Measurements from ENCODE around the gene KANK3.
A peak's percentile ranks its signal among the peaks of the same experiment; 100 is the strongest.

KANK3 gene

DNA sequence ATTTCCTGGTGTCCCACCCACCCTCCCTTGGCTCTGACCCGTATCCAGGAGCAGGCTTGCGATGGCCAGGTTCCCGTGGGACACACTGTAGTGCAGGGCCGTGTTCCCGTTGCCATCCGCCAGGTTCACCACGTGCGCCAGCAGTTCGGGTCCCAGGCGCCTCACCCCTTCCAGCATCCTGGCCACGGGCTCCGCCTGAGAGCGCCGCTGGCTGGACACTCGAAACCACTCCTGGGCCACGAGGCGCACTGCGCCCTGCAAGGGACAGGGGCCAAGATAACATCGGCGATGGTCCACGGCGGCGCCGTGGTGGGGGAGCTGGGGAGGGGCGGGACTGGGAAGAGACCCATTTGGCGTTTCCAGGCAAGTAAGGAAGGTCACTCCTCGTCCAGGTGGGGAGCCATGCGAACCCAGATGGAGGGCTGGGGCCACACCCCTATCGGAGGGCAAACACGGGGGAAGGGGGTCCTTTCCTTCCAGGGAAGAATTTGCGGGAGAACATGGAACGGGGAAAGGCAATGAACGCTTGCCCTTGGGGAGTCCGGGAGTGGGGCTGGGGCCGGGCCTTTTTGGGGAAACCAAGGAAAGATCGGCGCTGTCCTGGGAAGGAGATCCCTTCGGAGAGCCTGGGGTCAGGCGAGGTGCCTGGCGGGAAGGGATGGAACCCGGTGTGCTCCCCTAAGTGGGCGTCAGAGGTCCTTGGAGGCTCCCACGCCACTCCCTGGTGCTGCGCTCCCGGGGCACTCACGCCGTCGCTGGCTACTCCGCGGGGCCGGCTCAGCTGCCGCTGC lies 9.9 kb downstream of the KANK3 start:
- TF ChIP-seq POLR2AphosphoS5 (IDR thresholded peaks at IDR 0.05; ENCODE audit: low read depth, low read length) (no peak), POLR2A (IDR thresholded peaks at IDR 0.05; ENCODE audit: low read depth, low read length) (no peak), TAF1 (IDR thresholded peaks at IDR 0.05; ENCODE audit: borderline replicate concordance, low read depth, low read length) (no peak)
- DNase-seq (ENCODE audit: insufficient read length): no peak
- no peak for FAIRE-seq

DNA sequence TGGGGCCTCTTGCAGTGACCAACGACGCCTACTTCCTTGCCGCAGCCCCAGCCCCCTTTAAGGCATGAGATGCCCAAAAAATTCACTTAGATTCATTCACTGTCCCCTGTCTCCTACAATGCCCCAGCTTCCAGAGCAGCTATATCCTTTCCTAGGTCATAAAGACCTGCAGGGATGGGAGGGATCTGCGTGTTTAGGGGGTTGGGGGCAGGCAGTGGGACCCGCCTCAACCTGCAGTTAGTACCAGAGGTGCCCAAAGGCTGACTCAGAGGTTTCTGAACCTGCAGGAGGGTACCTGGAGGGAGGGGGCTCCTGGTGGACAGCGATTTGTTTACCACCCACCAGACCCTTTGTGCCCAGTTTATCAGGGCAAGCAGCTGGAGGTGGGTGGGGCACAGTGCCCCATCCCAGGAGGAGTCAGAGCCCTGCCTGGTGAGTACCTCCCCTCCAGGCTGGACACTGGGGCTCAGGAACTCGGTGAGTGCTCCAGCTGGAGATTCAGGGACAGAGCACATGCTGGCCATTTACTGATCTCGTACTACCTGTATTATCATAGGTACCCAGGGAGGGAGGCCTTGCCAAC lies 11.7 kb downstream of the KANK3 start:
- TF ChIP-seq POLR2A (IDR thresholded peaks at IDR 0.05; ENCODE audit: low read depth, low read length): no peak
- no peak for TF ChIP-seq POLR2AphosphoS5 (IDR thresholded peaks at IDR 0.05; ENCODE audit: low read depth, low read length)
- no peak for TF ChIP-seq TAF1 (IDR thresholded peaks at IDR 0.05; ENCODE audit: borderline replicate concordance, low read depth, low read length)
- DNase-seq (ENCODE audit: insufficient read length) (no peak), FAIRE-seq (no peak)

DNA sequence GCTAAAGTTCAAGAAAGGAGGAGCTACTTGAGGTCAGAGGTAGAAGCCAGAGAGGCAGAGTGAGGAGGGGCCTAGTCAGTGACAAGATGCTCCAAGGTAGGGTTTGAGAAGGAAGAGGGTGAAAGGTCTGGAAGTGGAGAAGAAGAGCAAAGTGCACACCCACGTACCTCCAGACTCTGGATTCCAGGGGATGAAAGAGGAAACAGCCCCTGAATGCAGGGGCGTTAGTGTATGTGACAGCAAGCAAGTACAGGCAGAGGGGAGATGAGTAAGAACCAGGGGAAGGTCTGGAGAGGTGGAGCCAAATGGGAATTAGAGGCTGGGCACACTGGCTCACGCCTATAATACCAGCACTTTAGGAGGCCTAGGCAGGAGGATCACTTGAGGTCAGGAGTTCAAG lies 13.1 kb downstream of the KANK3 start:
- TF ChIP-seq TAF1 (IDR thresholded peaks at IDR 0.05; ENCODE audit: borderline replicate concordance, low read depth, low read length) (no peak), POLR2AphosphoS5 (IDR thresholded peaks at IDR 0.05; ENCODE audit: low read depth, low read length) (no peak), POLR2A (IDR thresholded peaks at IDR 0.05; ENCODE audit: low read depth, low read length) (no peak)
- DNase-seq (ENCODE audit: insufficient read length) (no peak), FAIRE-seq (no peak)

DNA sequence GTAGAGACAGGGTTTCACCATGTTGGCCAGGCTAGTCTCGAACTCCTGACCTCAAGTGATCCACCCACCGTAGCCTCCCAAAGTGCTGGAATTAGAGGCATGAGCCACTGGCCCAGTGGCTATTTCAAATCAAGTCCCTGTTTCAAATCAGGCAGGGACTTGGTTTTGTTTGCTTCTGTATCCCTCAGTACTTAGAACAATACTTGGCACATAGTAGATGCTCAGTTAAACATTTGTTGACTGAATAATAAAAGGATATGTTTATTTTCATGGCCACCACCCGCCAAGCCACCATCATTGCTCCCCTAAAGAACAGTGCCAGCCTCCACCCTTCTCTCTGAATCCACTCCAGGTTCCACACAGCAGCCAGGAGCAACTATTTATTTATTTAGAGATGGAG lies 17.6 kb downstream of the KANK3 start:
- TF ChIP-seq POLR2AphosphoS5 (IDR thresholded peaks at IDR 0.05; ENCODE audit: low read depth, low read length): no peak
- no peak for TF ChIP-seq POLR2A (IDR thresholded peaks at IDR 0.05; ENCODE audit: low read depth, low read length)
- no peak for TF ChIP-seq TAF1 (IDR thresholded peaks at IDR 0.05; ENCODE audit: borderline replicate concordance, low read depth, low read length)
- DNase-seq (ENCODE audit: insufficient read length): no peak
- FAIRE-seq: no peak

DNA sequence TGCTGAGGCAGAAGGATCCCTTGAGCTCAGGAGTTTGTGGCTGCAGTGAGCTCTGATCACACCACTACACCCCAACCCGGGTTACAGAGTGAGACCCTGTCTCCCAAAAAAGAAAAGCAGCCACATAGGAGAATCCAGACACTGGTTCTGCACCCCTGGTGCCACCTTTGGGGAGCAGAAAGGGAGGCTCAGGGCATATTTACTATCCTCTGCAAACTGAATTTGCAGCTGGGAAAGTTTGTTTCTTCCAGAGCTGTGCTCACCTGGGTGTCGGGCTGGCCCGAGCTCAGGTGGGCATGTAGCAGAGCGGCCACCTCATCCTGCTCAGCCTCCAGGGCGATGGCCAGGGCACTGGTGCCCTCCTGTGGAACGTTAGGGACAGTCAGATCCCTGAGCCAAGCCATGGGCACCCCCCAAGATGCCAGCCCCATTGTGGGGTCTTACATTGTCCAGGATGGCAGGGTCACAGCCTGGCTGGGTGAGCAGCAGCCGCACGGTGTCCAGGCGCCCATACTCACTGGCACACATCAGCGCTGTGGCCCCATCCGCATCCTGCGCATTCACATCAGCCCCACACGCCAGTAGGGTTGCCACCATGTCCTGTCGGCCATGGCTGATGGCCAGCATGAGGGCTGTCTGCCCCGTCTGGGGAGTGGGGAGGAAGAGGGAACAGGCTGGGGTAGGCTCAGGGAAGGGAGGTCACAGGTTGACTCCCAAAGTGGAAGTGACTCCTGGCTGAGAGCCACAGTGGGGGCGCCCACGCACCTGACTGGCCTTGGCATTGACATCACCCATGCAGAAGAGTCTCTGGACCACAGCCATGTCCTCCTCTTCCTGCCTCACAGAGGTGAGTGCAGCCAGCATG lies 18.6 kb downstream of the KANK3 start:
- TF ChIP-seq POLR2A (IDR thresholded peaks at IDR 0.05; ENCODE audit: low read depth, low read length): peak; percentile 55
- TF ChIP-seq TAF1 (IDR thresholded peaks at IDR 0.05; ENCODE audit: borderline replicate concordance, low read depth, low read length): no peak
- TF ChIP-seq POLR2AphosphoS5 (IDR thresholded peaks at IDR 0.05; ENCODE audit: low read depth, low read length): peak; percentile 49; the same call in 1 of the 2 replicates
- FAIRE-seq (no peak), DNase-seq (ENCODE audit: insufficient read length) (no peak)

DNA sequence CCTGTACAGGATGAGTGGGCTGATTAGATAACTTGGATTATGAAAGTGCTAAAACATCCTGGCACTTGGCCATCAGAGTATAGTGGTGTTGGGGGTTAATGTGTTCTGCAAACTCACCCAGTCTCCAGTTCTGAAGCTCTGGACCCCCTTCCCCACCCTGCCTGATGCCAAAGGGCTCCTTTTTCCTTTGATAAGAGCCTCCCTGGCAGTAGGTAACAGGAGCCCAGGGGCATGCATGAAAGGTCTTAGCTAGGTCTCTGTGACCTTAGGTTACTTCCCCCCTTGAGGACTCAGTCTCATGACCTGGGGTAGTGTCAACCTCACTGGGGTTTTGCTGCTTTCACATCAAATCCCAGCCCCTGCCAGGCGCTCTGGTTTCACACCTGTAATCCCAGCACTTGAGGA lies 19.3 kb downstream of the KANK3 start:
- no peak for DNase-seq (ENCODE audit: insufficient read length)
- TF ChIP-seq TAF1 (IDR thresholded peaks at IDR 0.05; ENCODE audit: borderline replicate concordance, low read depth, low read length): no peak
- TF ChIP-seq POLR2AphosphoS5 (IDR thresholded peaks at IDR 0.05; ENCODE audit: low read depth, low read length): peak; percentile 44; the same call in 1 of the 2 replicates
- 0 out of 2 replicates have a peak, but pooled peaks have one; percentile 34 for TF ChIP-seq POLR2A (IDR thresholded peaks at IDR 0.05; ENCODE audit: low read depth, low read length)

DNA sequence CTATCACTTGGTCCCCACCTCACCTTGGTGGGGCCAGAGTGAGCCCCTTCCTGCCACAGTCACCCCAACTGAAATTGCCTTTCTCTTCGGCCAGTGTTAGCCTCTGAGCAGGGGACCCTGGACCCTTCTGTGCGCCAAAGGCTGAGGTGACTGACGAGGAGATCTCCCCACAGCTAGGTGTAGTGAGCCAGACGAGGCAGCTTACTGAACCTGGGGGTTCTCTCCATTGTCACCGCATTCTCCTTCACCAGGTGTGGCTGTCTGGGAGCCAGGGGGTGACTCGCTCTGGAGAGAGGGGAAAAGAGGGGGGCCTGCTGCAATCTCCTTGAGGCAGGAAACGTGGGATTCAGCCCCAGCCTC lies 20.4 kb downstream of the KANK3 start:
- no peak for FAIRE-seq
- TF ChIP-seq POLR2AphosphoS5 (IDR thresholded peaks at IDR 0.05; ENCODE audit: low read depth, low read length) (peak; percentile 35; the same call in 1 of the 2 replicates), TAF1 (IDR thresholded peaks at IDR 0.05; ENCODE audit: borderline replicate concordance, low read depth, low read length) (no peak), POLR2A (IDR thresholded peaks at IDR 0.05; ENCODE audit: low read depth, low read length) (no peak; the same call in 1 of the 2 replicates)
- DNase-seq (ENCODE audit: insufficient read length): no peak

More for the DNA sequence above, 19.3 kb downstream of the KANK3 start:
- no peak for FAIRE-seq

DNA sequence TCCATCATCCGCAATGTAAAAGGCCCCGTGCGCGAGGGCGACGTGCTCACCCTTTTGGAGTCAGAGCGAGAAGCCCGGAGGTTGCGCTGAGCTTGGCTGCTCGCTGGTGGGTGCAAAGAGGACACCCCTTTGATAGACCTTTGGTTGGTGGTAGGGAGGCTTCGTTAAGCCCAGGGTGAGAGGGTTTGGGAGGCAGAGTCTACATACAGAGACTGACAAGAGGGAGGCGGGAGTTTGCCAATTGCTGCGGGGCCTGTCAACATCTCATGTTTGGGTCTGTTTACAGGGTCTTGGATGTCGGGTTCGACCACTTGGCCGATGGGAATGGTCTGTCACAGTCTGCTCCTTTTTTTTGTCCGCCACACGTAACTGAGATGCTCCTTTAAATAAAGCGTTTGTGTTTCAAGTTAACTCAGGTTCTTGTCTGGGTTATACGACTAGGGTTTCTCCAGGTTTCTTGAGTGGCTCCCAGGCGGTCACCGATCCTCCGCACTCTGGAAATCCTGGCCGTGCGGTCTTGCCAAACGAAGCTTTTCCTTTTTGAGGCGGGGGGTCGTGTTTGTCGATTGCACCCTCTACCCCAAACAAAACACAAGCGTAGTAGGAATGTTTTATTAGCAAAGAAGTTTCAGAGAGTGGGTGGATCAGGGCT lies 20.9 kb downstream of the KANK3 start:
- TF ChIP-seq POLR2AphosphoS5 (IDR thresholded peaks at IDR 0.05; ENCODE audit: low read depth, low read length) (no peak), POLR2A (IDR thresholded peaks at IDR 0.05; ENCODE audit: low read depth, low read length) (no peak), TAF1 (IDR thresholded peaks at IDR 0.05; ENCODE audit: borderline replicate concordance, low read depth, low read length) (no peak)
- DNase-seq (ENCODE audit: insufficient read length) (no peak), FAIRE-seq (no peak)

DNA sequence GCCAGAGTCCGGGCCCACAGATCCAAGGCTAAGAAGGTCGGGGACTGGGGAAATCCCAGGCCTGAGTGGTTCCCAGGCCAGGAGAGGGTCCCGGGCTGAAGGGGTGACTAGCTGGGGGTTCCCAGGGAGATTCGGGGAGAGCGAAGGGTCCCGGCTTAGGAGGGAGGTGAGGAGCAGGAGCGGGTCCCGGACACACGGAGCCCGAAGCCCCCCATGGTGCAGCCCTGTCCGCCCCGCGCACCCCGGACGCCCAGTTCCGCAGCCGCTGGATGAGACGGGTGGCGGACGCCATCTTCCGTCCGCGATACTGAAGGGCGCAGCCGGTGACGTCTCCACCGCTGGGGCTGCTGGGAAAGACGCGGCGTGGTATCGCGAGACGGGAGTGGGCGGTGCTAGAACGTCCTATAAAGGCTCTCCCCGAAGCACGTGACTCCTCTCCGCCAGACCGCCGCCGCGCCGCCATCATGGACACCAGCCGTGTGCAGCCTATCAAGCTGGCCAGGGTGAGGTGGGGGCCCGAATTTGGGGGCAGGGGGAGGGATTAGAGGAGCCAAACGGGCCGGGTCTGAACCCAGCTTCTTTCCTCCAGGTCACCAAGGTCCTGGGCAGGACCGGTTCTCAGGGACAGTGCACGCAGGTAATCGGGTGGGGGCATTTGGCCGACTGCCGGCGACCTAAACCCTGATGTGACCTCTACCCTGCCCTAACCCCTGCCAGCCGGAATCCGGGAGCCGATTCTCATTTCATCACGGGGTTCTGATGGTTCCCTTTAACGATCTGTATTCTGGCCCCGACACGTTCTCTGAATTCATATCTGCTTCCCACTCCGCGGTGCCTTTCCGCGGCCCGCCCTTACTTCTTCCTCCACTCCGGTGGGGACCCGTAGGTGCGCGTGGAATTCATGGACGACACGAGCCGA lies 21.7 kb downstream of the KANK3 start, which contains the start of the genes NDUFA7 and RPS28:
Gene NDUFA7 (minus strand): TSS at position 309 of the 919 bp plus-strand sequence. CDS start 17 bp downstream, at position 292.
Gene RPS28 (plus strand): TSS at position 430 of the 919 bp plus-strand sequence. CDS start 35 bp downstream, at position 465.
- FAIRE-seq: peak; percentile 97
- peak; percentile 94 for DNase-seq (ENCODE audit: insufficient read length)
- TF ChIP-seq POLR2AphosphoS5 (IDR thresholded peaks at IDR 0.05; ENCODE audit: low read depth, low read length) (peak; percentile 92), TAF1 (IDR thresholded peaks at IDR 0.05; ENCODE audit: borderline replicate concordance, low read depth, low read length) (peak; percentile 99), POLR2A (IDR thresholded peaks at IDR 0.05; ENCODE audit: low read depth, low read length) (peak; percentile 95)
